Endothelial cell of hepatic sinusoid (primary cell): Measurements from ENCODE around the gene ZBTB16.

Experiments
- in situ Hi-C: cut with HindIII; loops from 2 replicates; pipeline ENCODE4 v1.10.0; 2017; ENCODE audit warnings: low sequenced_read_pairs

ZBTB16 gene

DNA sequence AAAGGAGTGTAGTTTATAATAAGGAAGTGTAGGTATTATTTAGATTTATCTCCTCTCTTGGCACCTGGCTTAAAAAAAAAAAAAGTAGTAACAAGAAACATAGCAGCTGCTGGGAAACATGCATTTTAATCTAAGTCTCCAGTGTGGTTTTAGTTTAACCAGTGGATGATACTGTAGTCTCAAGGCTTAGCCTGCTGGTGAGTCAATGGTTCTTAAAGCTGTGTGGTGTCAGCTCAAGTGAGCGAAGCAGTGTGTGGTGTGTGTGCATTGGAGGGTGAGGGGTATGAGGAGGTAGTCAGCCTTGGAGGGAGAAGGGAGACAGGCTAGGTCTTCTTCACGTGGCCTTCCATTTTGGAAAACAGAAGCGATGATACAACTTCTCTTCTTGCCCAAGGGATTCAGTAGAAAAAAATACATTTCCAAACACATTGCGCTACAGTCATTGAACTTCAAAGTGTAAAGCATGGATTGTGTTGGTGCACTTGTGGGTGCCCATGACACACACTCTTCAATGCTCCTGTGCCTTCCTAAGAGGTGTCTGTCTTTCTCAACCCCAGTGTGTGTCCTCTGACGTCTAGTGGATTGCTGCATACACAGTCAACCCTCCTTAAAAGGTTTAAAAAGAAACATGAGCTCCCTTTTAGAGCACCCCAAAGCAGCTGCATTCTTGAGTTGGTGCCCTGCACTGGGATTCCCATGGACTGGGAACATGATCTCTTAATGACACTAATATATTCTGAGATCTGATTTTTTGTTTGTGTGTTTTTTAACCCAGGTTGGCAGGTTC lies 40.1 kb downstream of the ZBTB16 start:
- in situ Hi-C loops, result no loop called here

DNA sequence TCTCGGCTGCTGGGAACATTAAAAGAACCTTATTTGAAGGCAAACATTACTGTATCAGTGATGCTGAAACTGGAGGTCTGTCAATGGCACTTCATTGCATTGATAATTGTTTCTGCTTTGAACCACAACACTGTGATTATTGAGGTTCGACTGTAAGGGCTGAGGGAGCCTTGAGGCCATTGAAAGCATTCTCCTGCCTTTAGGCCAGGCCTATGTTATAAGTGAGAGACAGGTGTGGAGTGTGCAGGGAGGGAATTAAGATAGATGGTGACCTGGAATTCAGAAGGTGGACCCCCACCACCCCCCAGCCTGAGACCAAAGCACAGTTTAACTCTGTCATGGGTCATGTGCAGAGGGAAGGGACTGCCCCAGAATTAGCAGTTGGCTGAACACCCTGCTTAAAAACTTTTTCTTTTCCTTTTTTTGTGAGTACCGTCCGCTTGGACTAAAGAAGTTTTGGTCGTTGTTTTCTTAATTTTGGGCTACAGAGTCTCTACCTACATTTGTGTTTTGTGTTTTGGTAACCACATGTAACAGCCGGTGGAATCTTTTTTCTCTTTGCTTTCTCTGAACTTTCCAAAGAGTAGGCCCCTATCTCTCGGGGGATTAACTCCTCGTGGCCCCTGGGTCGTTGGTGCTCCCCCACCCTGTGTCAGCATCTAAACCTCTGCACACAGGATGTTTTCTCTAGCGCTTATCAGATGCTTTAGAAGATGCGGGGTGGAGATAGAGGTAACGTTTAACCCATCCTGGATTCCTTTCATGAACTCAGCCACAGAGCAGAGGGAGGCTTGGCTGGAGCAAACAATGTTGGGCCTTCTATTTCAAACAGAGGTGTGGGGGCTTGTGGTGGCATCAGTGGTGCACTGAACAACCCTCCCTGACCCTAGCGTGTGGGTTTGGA lies 43.7 kb downstream of the ZBTB16 start:
- in situ Hi-C loops, result no loop called here

GRCh38 chr11:114105611-114106010 lies 46.1 kb downstream of the ZBTB16 start:
- in situ Hi-C loops, result no loop called here

DNA sequence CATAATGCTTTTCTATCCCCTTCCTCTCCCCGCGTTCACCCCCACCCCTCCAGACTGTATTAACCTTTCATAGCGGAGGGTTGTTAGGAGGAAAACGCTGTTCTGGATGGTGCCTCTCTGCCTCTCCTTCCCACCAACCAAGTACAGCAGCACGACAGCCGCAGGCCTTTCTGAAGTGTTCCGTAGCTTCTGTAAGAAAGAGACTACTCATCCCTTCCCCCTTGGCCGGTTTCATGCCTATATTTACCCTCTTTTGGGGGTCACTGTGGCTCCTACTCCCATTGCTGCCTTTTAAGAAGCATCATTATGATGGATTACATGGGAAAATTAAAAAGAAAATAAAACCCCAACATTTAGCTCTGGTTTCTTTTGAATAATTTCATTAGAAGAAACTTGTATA lies 46.5 kb downstream of the ZBTB16 start:
- in situ Hi-C loops, result no loop called here

DNA sequence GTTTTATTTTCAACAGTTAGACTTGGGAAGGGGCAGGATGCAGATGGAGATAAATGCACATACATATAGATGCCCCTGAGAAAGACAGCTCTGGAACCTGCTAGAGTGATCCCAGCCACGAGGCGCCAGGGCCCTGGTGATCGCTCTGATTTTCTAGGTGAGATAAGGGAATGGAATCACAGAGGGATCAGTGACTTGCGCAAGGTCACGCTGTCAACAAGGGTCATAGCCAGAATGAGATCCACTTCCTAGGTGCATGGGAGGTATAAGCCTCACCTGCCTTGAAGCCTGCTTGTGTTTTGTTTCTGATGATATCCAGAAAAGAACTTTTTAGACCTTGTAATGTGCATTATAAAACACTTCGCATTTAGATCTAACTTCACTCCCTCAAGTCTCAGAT lies 47.5 kb downstream of the ZBTB16 start:
- in situ Hi-C loops, result no loop called here

DNA sequence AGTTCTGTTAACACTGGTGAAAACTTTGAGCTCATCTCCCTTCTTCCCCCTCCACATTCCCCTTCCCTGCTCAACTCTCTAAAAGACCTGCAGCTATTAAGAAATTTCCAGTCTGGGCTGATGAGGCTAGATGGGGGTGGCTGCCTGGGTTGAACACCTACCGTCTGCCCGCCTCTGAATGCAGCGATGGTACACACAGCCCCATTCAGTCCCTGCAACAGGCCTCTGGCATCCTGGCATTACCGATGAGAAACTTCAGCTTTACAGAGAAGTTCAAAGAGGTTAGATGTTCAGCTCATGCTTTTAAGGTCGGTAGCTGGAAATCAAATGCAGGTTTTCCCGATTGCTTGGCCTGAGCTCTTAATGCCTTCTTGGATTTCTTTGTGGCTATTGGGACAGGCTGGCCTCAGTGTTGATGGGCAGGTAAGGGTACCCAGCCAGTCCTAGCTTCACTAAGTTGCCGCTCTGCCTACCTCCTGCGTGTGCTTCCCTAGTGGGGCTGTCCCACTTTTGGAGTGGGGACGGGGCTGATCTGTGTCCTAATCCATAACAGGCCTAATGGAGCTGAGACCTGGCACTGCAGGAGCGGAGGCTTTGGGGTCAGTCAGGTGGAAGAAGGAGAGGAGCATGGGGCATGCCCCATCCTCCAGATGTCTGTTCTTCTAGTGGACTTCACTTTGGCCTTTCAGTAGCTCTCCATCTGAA lies 49.1 kb downstream of the ZBTB16 start:
- in situ Hi-C loops, result no loop called here

DNA sequence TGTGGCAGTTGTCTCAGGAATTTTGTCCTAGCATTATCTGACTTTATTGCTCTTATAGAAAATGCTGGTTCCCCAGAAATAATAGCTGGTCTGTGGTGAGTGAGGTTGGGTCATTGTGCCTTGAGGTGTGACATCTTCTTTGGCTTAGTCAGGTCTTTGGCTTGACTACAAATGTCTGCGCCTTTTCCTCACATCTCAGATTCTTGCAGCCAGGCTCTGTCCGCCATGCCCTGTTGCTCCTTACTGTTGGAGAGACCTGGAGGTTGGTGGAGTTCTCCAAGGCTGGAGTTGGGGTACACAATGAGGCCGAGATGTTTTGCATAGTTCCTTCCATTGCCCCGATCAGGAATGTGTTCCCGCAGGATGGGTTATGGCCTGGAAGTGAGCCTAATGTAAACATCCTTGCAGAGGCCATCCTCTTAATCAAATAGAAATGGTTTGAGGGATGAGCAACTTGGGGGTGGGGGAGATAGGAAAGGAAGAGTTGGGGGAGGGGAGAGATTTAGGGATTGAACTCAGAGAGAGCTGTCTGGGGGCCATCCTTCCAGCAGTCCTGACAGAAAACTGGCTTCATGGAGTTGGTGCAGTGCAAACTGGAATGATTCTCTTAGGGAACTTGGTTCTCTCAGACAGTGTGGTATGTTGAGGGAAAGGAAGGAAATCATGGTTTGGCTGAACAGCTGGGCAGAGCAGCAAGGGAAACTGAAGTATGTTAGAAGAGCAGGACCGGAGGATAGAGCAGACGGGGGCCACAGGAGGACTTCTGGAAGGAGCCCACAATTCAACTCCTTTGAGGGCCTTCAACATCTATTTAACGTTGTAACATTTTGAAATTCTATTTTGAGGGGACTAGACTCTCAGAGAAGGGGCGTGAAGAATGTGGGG lies 49.9 kb downstream of the ZBTB16 start:
- in situ Hi-C loops, result loop anchor here (5.0 kb wide), 1 partner anchor 52 kb away; the partner anchor contains the start of gene ZBTB16

GRCh38 chr11:114110123-114110522 lies 50.6 kb downstream of the ZBTB16 start:
- in situ Hi-C loops, result loop anchor here (5.0 kb wide), 1 partner anchor 53 kb away; the partner anchor contains the start of gene ZBTB16

DNA sequence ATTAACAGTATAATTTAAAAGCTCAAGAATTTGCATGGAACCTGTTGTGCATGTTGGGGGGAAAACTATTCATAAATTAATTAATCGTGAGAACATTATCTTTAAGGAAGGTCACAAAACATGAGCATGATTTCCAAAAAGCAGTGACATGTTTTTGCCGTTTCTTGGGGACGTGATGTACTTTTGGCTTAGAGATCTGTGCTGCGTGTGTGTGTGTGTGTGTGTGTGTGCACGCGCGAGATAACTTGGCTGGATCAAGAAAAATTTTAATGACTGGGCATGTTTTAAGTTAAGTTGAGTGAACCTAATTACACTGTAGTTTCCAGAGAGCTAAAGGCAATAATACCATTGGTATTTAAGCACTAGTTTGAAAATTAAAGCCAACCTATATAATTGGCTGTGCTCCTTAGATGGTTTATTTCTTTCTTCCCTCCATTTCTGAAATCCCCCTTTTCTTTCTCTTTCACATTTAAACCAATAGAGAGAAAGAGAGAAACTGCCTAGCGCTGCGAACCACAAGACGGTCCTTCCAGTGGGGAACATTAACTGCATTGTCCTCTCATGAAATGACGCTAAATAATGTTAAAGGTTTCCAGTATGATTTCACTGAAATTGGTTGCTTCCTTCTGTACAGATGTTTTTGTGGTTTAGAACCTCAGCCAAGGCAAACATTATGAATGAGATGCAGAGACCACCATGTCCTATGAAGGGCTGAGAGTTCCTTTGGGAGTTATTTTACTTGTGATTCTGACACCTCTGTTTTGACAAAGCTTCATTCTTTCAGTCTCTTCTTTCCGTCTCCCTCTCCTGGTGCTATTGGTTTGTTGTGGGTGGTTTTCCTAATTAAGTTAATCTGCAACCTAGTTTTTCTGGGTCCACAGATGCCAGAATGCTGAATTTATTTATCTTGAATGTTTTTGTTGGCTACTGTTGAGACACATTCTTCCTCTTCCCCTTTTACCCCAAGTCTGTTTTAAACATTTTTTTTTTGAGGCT lies 51.7 kb downstream of the ZBTB16 start:
- in situ Hi-C loops, result loop anchor here (5.0 kb wide), 1 partner anchor 54 kb away; the partner anchor contains the start of gene ZBTB16

- in situ Hi-C loops, result no loop called here
These were observed 56.0 kb downstream of the ZBTB16 start for GRCh38 chr11:114115451-114115928.

DNA sequence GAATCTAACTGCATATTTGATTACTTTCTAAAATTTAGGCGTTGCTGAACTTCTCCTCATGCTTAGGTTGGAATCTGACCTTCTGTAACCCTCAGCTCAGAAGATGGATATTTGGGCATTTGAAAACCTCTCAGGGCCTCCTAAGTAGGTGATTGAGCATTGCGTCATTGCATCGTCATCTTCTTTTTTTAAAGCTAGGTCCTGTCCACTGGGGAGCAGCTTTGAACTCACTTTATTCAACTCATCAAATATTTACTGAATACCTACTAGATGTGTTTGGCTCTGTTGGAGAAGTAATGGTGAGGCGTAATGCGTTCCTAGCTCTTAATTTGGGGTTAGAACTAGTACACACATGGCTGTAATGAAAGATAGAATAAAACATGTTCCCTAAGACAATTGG lies 56.8 kb downstream of the ZBTB16 start:
- in situ Hi-C loops, result no loop called here

DNA sequence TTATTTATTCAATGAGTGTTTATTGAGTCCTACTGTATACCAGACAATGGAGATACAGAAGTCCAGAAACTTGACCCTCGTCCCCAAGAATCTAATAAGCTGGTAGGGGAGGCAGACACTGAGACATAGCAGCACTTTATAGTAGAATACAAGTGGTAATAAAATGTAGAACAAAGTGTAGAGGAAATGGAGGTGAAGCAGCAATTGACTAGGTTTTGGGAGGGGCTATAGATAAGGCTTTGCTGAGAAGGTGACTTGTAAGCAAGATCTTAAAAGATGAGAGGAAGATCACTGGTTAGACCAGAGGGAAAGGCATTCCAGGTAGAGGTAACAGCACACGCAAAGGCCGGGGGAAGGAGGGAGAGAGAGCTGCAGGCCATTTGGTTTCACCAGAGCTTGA lies 57.3 kb downstream of the ZBTB16 start:
- in situ Hi-C loops, result no loop called here

- in situ Hi-C loops, result no loop called here
These were observed 61.1 kb downstream of the ZBTB16 start for GRCh38 chr11:114120606-114121005.

DNA sequence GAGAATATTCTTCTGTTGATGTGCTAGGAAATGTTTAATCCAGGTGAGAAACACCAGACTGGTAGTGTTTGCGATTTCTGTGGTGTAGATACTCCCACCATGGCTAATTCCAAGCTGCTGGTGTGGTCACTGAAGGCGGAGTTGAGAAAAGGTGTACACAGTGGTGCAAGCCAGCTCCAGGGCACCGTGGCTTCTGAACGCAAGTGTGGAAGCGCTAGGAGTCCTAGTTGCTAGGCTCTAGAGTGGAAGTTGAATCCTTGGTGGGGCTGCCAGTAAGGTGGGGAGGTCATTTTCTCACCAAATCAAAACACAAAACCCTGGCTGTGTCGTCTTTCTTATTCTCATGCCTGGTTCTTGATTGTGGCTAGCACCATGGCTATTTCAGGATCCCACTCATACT lies 61.6 kb downstream of the ZBTB16 start:
- in situ Hi-C loops, result no loop called here

- in situ Hi-C loops, result no loop called here
These were observed 62.4 kb downstream of the ZBTB16 start for GRCh38 chr11:114121804-114122504.

- in situ Hi-C loops, result no loop called here
These were observed 63.2 kb downstream of the ZBTB16 start for GRCh38 chr11:114122686-114123085.

DNA sequence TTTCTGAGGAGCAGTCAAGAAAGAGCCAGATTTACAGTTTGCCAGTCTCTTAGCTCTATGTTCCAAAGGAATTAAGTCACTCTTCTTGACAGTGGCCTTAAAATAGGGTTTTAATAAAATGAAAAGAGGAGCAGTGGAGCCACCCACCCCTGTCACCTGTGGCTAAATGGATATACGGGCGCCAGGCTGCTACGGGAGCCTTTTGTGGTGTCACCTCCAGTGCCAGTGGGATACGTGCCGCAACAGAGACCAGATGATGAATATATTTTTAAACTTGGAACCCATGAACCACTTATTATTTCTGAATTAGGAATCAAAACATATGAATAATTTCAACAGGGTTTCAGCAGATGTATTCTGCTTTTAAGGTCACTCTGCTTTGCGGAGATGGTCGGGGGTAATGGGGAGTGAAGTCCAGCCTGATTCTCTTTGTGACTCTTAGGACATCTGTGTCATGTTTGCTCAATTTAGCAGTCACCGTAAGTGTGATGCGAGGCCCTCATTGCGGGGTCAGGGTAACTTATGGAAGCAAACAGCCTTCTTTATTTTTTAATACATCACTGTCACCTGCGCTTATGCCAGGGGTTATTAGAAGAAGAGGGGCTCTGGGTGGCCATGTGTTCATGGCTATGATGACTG lies 64.3 kb downstream of the ZBTB16 start:
- in situ Hi-C loops, result no loop called here
